HCT116 (cell line): ENCODE data around the gene RIMBP2. TPM values are rescaled to one million over a fixed set of nuclear protein-coding genes. Genes with fewer than 3 reads are reported as not detected.

ENCODE experiments used
- ATAC-seq: fragments of 200-7000 bp; cut with Tn5 transposase; 2 replicates; pipeline ENCODE4 v1.9.1; 2020; ENCODE audit warnings: mild to moderate bottlenecking, moderate library complexity
- BruUV-seq: library from RNA; stranded (reverse); fragments of 400-500 nt; replicated peaks from 2 replicates; lab custom pipeline; 2021; lab: Mats Ljungman, UMichigan
- CTCF ChIA-PET: fragments of 300-600 bp; sonication (Branson Sonifier 250); formaldehyde crosslinking; loops from one replicate; lab custom pipeline; 2021; ENCODE audit warnings: antibody characterized with exemption; lab: Charles Lee
- POLR2A ChIA-PET: fragments of 300-600, 350-600 bp; sonication (Branson Sonifier 250); formaldehyde crosslinking; loops from one replicate; lab custom pipeline; 2021; ENCODE audit warnings: antibody characterized with exemption; lab: Charles Lee
- RAD21 ChIA-PET, 2 experiments: fragments of 300-600 bp; sonication (Branson Sonifier 250); formaldehyde crosslinking; loops; one replicate each; lab custom pipeline; 2023; ENCODE audit warnings: low total read pairs in 2 of 2; ENCODE audit not compliant: uncharacterized antibody in 2 of 2, unreplicated experiment in 2 of 2, low non-redundant PET in 1 of 2; lab: Charles Lee
- DNase-seq: peaks from one replicate; pipeline ENCODE4 v3.0.0-alpha.2; 2010; ENCODE audit warnings: low read depth, low spot score
- H2AFZ ChIP-seq: fragments of 200-600 bp; shearing (Covaris generic), sonication (generic); 2 replicates; pipeline ENCODE4 v1.6.1; 2017; ENCODE audit warnings: low read depth, mixed run types, mixed read lengths, antibody characterized with exemption, low read length; ENCODE audit not compliant: poor library complexity, severe bottlenecking
- H3K27ac ChIP-seq: 2 replicates; pipeline ENCODE4 v1.5.1; 2012; ENCODE audit warnings: low read depth, low read length
- H3K27me3 ChIP-seq: fragments of 200-600 bp; sonication (generic); 2 replicates; pipeline ENCODE4 v1.6.1; 2016; ENCODE audit warnings: mixed run types, low read length, mixed read lengths; ENCODE audit not compliant: insufficient read depth
- H3K36me3 ChIP-seq, 2 experiments: fragments of 200-500 bp in 1 of 2; fragments of 200-600 bp in 1 of 2; sonication (Bioruptor generic) in 1 of 2; sonication (generic) in 1 of 2; 2 replicates each; pipeline versions ENCODE4 v1.5.1 to v1.6.1; 2014 to 2016; ENCODE audit warnings: low read length in 2 of 2, inconsistent platforms in 1 of 2, mixed read lengths in 1 of 2, mixed run types in 1 of 2; ENCODE audit not compliant: insufficient read depth in 2 of 2, control insufficient read depth in 1 of 2
- H3K4me1 ChIP-seq, 2 experiments: fragments of 200-600 bp in 1 of 2; sonication (generic) in 1 of 2; 2 replicates each; pipeline versions ENCODE4 v1.5.1 to v1.6.1; 2012 to 2017; ENCODE audit warnings: low read length in 2 of 2, inconsistent platforms in 1 of 2, mild to moderate bottlenecking in 1 of 2, mixed read lengths in 1 of 2, mixed run types in 1 of 2, moderate library complexity in 1 of 2; ENCODE audit not compliant: insufficient read depth in 2 of 2, control insufficient read depth in 1 of 2
- H3K4me2 ChIP-seq: fragments of 200-600 bp; sonication (generic); 2 replicates; pipeline ENCODE4 v1.6.1; 2017; ENCODE audit warnings: mixed run types, low read length, mixed read lengths
- H3K4me3 ChIP-seq, 2 experiments: fragments of 200-600 bp in 1 of 2; sonication (generic) in 1 of 2; replicated peaks in 1 of 2; 2 replicates each; pipeline ENCODE4 v1.5.1; 2011 to 2016; ENCODE audit warnings: low read length in 2 of 2, control low read depth in 1 of 2, low read depth in 1 of 2, mild to moderate bottlenecking in 1 of 2, mixed read lengths in 1 of 2, mixed run types in 1 of 2
- H3K79me2 ChIP-seq: fragments of 200-600 bp; sonication (generic); 2 replicates; pipeline ENCODE4 v1.6.1; 2017; ENCODE audit warnings: mild to moderate bottlenecking, mixed run types, low read length, moderate library complexity, mixed read lengths; ENCODE audit not compliant: insufficient read depth
- H3K9ac ChIP-seq: fragments of 200-600 bp; sonication (generic); 2 replicates; pipeline ENCODE4 v1.6.1; 2016; ENCODE audit warnings: low read length, mixed read lengths
- H3K9me2 ChIP-seq: fragments of 200-600 bp; sonication (generic), shearing (Covaris generic); 2 replicates; pipeline ENCODE4 v1.6.1; 2017; ENCODE audit warnings: mixed run types, mild to moderate bottlenecking, moderate library complexity; ENCODE audit not compliant: insufficient read depth
- H3K9me3 ChIP-seq, 2 experiments: fragments of 200-500 bp in 1 of 2; fragments of 200-600 bp in 1 of 2; sonication (Bioruptor generic) in 1 of 2; sonication (generic) in 1 of 2; 2 replicates each; pipeline ENCODE4 v1.6.1; 2014 to 2017; ENCODE audit warnings: low read length in 2 of 2, mixed read lengths in 2 of 2, inconsistent platforms in 1 of 2, low read depth in 1 of 2, mild to moderate bottlenecking in 1 of 2, mixed run types in 1 of 2, moderate library complexity in 1 of 2; ENCODE audit not compliant: control insufficient read depth in 1 of 2, insufficient read depth in 1 of 2
- H4K20me1 ChIP-seq: fragments of 200-600 bp; sonication (generic), shearing (Covaris generic); 2 replicates; pipeline ENCODE4 v1.6.1; 2017; ENCODE audit warnings: mixed run types, mild to moderate bottlenecking, moderate library complexity; ENCODE audit not compliant: insufficient read depth
- EGR1 ChIP-seq: IDR thresholded peaks from 2 replicates; pipeline ENCODE4 v1.6.1; 2012; ENCODE audit warnings: low read depth
- ELF1 ChIP-seq: IDR thresholded peaks from 2 replicates; pipeline ENCODE4 v1.6.1; 2012; ENCODE audit warnings: low read depth, borderline replicate concordance
- EZH2 ChIP-seq: fragments of 200-600 bp; sonication (generic); IDR thresholded peaks from 2 replicates; pipeline ENCODE4 v1.6.1; 2017; ENCODE audit warnings: antibody characterized with exemption, mixed run types
- FOSL1 ChIP-seq: IDR thresholded peaks from 2 replicates; pipeline ENCODE4 v1.6.1; 2012; ENCODE audit warnings: low read depth
- JUND ChIP-seq: IDR thresholded peaks from 2 replicates; pipeline ENCODE4 v1.6.1; 2012
- POLR2AphosphoS5 ChIP-seq: IDR thresholded peaks from 2 replicates; pipeline ENCODE4 v1.6.1; 2011; ENCODE audit warnings: mild to moderate bottlenecking, low read depth, low read length, moderate library complexity
- SIN3A ChIP-seq: IDR thresholded peaks from 2 replicates; pipeline ENCODE4 v1.6.1; 2012; ENCODE audit warnings: low read depth
- SP1 ChIP-seq: IDR thresholded peaks from 2 replicates; pipeline ENCODE4 v1.6.1; 2012; ENCODE audit warnings: low read depth
- SRF ChIP-seq: IDR thresholded peaks from 2 replicates; pipeline ENCODE4 v1.6.1; 2012; ENCODE audit warnings: low read depth
- TCF7L2 ChIP-seq: IDR thresholded peaks from 2 replicates; pipeline ENCODE4 v1.7.0; 2011; ENCODE audit warnings: borderline replicate concordance, inconsistent platforms; ENCODE audit not compliant: insufficient read depth, insufficient read length; ENCODE audit errors: extremely low read depth
- YY1 ChIP-seq: IDR thresholded peaks from 2 replicates; pipeline ENCODE4 v1.6.1; 2011; ENCODE audit warnings: low read length, low read depth, moderate library complexity, mild to moderate bottlenecking; ENCODE audit not compliant: insufficient replicate concordance; ENCODE audit errors: extremely low read depth
- ZNF274 ChIP-seq: fragments of 200-500 bp; sonication (Bioruptor generic); IDR thresholded peaks from 2 replicates; pipeline ENCODE4 v1.6.1; 2014; ENCODE audit warnings: mild to moderate bottlenecking, low read depth, low read length, inconsistent platforms
- intact Hi-C: fragments of 100-400 bp; cut with micrococcal nuclease; formaldehyde crosslinking; loops from 2 replicates; pipeline ENCODE4 v1.10.0; 2022
- total RNA-seq: library from RNA; stranded (reverse); gene quantifications from one replicate; pipeline ENCODE4 v1.2.1, GENCODE V29; 2021; ENCODE audit not compliant: unreplicated experiment
- TF ChIP-seq, protein P1 (sequence below): IDR thresholded peaks from 2 replicates; pipeline ENCODE4 v1.6.1; 2012; ENCODE audit warnings: low read depth
- TF ChIP-seq, protein P2 (sequence below): IDR thresholded peaks from 2 replicates; pipeline ENCODE4 v1.6.1; 2012
- TF ChIP-seq, protein P3 (sequence below): IDR thresholded peaks from 2 replicates; pipeline ENCODE4 v1.6.1; 2012

Gene RIMBP2
- total RNA-seq, 1 experiment from 2014 or later: not detected

DNA sequence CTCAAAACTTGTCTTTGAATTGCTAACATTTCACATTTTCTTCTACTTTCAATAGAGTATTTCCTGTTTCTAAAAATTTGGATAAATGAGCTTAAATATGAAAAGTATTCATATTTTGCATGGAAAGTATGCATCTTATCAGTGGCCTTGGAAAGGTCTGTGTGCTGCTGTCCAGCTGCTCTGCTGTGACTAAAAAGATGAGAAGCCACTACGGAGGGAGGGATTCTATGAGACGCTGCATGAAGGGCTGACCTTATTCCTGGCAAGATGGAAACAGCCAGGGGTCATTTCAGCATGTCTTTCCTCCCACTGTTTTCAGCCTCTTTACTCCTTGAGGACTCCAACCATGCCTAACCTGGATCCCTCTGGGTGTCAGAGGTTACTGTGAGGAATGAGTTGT, 365.4 kb downstream of the RIMBP2 start:
- H3K4me1 ChIP-seq: no peaks in the 10 kb centered on the region
- H3K4me3 ChIP-seq: no peak overlapping the region
- no peak for DNase-seq
- no peak overlapping the region for H3K9ac ChIP-seq
- H3K36me3 ChIP-seq: no peaks in the 10 kb centered on the region
- no peak overlapping the region for H3K27ac ChIP-seq
- ATAC-seq: no peak
- BruUV-seq: no TSS peak
- H3K9me2 ChIP-seq: no peaks in the 10 kb centered on the region
- H4K20me1 ChIP-seq: no peaks in the 10 kb centered on the region
- H3K4me2 ChIP-seq: no peak overlapping the region
- intact Hi-C loops: no loop called here
- no peak overlapping the region for H2AFZ ChIP-seq
- CTCF ChIA-PET: no interaction called here
- TF ChIP-seq FOSL1 (no peak), ELF1 (no peak), SRF (no peak), EZH2 (no peak), POLR2AphosphoS5 (no peak), SIN3A (no peak)
- TF ChIP-seq, protein P1, sequence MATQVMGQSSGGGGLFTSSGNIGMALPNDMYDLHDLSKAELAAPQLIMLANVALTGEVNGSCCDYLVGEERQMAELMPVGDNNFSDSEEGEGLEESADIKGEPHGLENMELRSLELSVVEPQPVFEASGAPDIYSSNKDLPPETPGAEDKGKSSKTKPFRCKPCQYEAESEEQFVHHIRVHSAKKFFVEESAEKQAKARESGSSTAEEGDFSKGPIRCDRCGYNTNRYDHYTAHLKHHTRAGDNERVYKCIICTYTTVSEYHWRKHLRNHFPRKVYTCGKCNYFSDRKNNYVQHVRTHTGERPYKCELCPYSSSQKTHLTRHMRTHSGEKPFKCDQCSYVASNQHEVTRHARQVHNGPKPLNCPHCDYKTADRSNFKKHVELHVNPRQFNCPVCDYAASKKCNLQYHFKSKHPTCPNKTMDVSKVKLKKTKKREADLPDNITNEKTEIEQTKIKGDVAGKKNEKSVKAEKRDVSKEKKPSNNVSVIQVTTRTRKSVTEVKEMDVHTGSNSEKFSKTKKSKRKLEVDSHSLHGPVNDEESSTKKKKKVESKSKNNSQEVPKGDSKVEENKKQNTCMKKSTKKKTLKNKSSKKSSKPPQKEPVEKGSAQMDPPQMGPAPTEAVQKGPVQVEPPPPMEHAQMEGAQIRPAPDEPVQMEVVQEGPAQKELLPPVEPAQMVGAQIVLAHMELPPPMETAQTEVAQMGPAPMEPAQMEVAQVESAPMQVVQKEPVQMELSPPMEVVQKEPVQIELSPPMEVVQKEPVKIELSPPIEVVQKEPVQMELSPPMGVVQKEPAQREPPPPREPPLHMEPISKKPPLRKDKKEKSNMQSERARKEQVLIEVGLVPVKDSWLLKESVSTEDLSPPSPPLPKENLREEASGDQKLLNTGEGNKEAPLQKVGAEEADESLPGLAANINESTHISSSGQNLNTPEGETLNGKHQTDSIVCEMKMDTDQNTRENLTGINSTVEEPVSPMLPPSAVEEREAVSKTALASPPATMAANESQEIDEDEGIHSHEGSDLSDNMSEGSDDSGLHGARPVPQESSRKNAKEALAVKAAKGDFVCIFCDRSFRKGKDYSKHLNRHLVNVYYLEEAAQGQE: no peak
- no peaks in the 10 kb centered on the region for H3K9me3 ChIP-seq
- POLR2A ChIA-PET: no interaction called here
- H3K79me2 ChIP-seq: no peaks in the 10 kb centered on the region
- no peaks in the 10 kb centered on the region for H3K27me3 ChIP-seq
- RAD21 ChIA-PET: no interaction called here

DNA sequence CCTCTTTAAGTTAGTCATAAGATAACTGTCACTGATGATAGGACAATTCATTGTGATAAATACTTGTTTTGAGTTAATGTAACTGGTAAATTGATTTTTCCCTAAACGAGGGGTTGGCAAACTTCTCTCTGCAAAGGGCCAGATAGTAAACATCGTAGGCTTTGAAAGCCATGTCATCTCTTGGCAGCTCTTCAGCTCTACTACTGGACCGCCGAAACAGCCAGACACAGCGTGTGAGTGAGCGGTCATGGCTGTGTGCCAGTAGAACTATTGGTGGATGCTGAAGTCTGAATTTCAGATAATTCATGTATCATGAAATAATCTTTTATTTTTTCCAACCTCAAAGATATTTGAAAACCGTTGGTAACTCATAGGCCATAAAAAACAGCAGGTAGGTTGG, 368.5 kb downstream of the RIMBP2 start:
- Histone ChIP-seq H3K9ac (no peak overlapping the region), H3K27ac (no peak overlapping the region), H3K9me3 (no peaks in the 10 kb centered on the region), H3K4me1 (no peaks in the 10 kb centered on the region), H3K79me2 (no peaks in the 10 kb centered on the region)
- RAD21 ChIA-PET: no interaction called here
- ATAC-seq: no peak
- TF ChIP-seq JUND (no peak), EGR1 (no peak), SP1 (no peak), ZNF274 (no peak), SRF (no peak), TCF7L2 (no peak), YY1 (no peak), ELF1 (no peak)
- TF ChIP-seq, protein P1: no peak
- TF ChIP-seq, protein P2, sequence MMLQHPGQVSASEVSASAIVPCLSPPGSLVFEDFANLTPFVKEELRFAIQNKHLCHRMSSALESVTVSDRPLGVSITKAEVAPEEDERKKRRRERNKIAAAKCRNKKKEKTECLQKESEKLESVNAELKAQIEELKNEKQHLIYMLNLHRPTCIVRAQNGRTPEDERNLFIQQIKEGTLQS: no peak
- TF ChIP-seq, protein P3, sequence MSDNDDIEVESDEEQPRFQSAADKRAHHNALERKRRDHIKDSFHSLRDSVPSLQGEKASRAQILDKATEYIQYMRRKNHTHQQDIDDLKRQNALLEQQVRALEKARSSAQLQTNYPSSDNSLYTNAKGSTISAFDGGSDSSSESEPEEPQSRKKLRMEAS: no peak
- TF ChIP-seq, all 23 proteins: peak for 0
- Histone ChIP-seq H3K9me2 (no peaks in the 10 kb centered on the region), H2AFZ (no peak overlapping the region), H3K27me3 (no peaks in the 10 kb centered on the region), H4K20me1 (no peaks in the 10 kb centered on the region), H3K4me3 (no peak overlapping the region), H3K36me3 (no peaks in the 10 kb centered on the region), H3K4me2 (no peak overlapping the region)
- ChIA-PET CTCF (no interaction called here), POLR2A (no interaction called here)
- no TSS peak for BruUV-seq
- DNase-seq: no peak
- intact Hi-C loops: no loop called here
